HTERT RPE-1 (cell line): Measurements from ENCODE around the gene TUB.

Source experiments
- in situ Hi-C: fragments of 300-500 bp; cut with MboI; formaldehyde crosslinking; loops from 4 replicates; pipeline ENCODE4 v1.14.3; 2020; ENCODE audit warnings: low sequenced_read_pairs

Gene TUB

GRCh38 chr11:8080674-8081590, at the start of gene TUB:
TSS of gene TUB (plus strand) at chr11:8081211. CDS start at chr11:8081511, 300 bp downstream.
- in situ Hi-C loops, result no loop called here

GRCh38 chr11:8031248-8032115, 49.5 kb upstream of the TUB start:
- in situ Hi-C loops, result no loop called here

- in situ Hi-C loops, result no loop called here
These were observed 48.9 kb upstream of the TUB start for GRCh38 chr11:8032122-8032521.

- in situ Hi-C loops, result no loop called here
These were observed 48.3 kb upstream of the TUB start for GRCh38 chr11:8032576-8033304.

GRCh38 chr11:8033305-8034105, 47.5 kb upstream of the TUB start:
- in situ Hi-C loops, result no loop called here

GRCh38 chr11:8034106-8034585, 46.9 kb upstream of the TUB start:
- in situ Hi-C loops, result no loop called here

GRCh38 chr11:8034604-8035190, 46.3 kb upstream of the TUB start:
- in situ Hi-C loops, result no loop called here

GRCh38 chr11:8035200-8035855, 45.7 kb upstream of the TUB start:
- in situ Hi-C loops, result no loop called here

GRCh38 chr11:8036002-8036802, 44.8 kb upstream of the TUB start:
- in situ Hi-C loops, result no loop called here

- in situ Hi-C loops, result no loop called here
These were observed 44.0 kb upstream of the TUB start for GRCh38 chr11:8036986-8037385.

- in situ Hi-C loops, result no loop called here
These were observed 42.6 kb upstream of the TUB start for GRCh38 chr11:8038393-8038792.

GRCh38 chr11:8038811-8039529, 42.0 kb upstream of the TUB start:
- in situ Hi-C loops, result no loop called here

GRCh38 chr11:8039530-8040260, 41.3 kb upstream of the TUB start:
- in situ Hi-C loops, result no loop called here

GRCh38 chr11:8040261-8040920, 40.6 kb upstream of the TUB start:
- in situ Hi-C loops, result no loop called here

GRCh38 chr11:8040921-8041285, 40.1 kb upstream of the TUB start:
- in situ Hi-C loops, result no loop called here

GRCh38 chr11:8041576-8041975, 39.4 kb upstream of the TUB start:
- in situ Hi-C loops, result no loop called here

GRCh38 chr11:8043756-8044155, 37.3 kb upstream of the TUB start:
- in situ Hi-C loops, result no loop called here
